Fibroblast of lung (primary cell): ENCODE measurements around the gene GPR101. TPM values are rescaled to one million over a fixed set of nuclear protein-coding genes. Genes with fewer than 3 reads are reported as not detected.

Source experiments
- DNase-seq, 2 donors: peaks; one replicate each; pipeline versions ENCODE4 v3.0.0 to v3.0.0-alpha.2; 2010; ENCODE audit warnings: low read depth in 2 of 2
- H2AFZ ChIP-seq: 2 replicates; pipeline ENCODE4 v1.5.1; 2012; ENCODE audit warnings: low read length, control low read depth, inconsistent platforms
- H3K27ac ChIP-seq: 2 replicates; pipeline ENCODE4 v1.5.1; 2011; ENCODE audit warnings: low read length, control low read depth; ENCODE audit not compliant: insufficient read depth
- H3K27me3 ChIP-seq: 2 replicates; pipeline ENCODE4 v1.5.1; 2011; ENCODE audit warnings: mild to moderate bottlenecking, low read length; ENCODE audit not compliant: control insufficient read depth, insufficient read depth
- H3K36me3 ChIP-seq: 2 replicates; pipeline ENCODE4 v1.5.1; 2011; ENCODE audit warnings: low read length; ENCODE audit not compliant: control insufficient read depth, insufficient read depth
- H3K4me1 ChIP-seq: 2 replicates; pipeline ENCODE4 v1.5.1; 2011; ENCODE audit warnings: low read length; ENCODE audit not compliant: control insufficient read depth, insufficient read depth; ENCODE audit errors: extremely low read depth
- H3K4me2 ChIP-seq: 2 replicates; pipeline ENCODE4 v1.5.1; 2011; ENCODE audit warnings: low read length, control low read depth; ENCODE audit not compliant: insufficient read depth; ENCODE audit errors: extremely low read depth
- H3K4me3 ChIP-seq, 4 experiments: fragments of 200-600 bp in 1 of 4; sonication (generic) in 1 of 4; replicated peaks in 1 of 4; 2 replicates each; pipeline ENCODE4 v1.5.1; 2011 to 2016; ENCODE audit warnings: low read length in 4 of 4, low read depth in 3 of 4, mild to moderate bottlenecking in 3 of 4, control low read depth in 2 of 4, inconsistent platforms in 1 of 4, mixed read lengths in 1 of 4; ENCODE audit not compliant: insufficient read depth in 1 of 4; ENCODE audit errors: control extremely low read depth in 1 of 4
- H3K79me2 ChIP-seq: 2 replicates; pipeline ENCODE4 v1.5.1; 2012; ENCODE audit warnings: mild to moderate bottlenecking, low read length, inconsistent platforms; ENCODE audit not compliant: control insufficient read depth, insufficient read depth
- H3K9ac ChIP-seq: 2 replicates; pipeline ENCODE4 v1.5.1; 2011; ENCODE audit warnings: mild to moderate bottlenecking, low read length, control low read depth; ENCODE audit not compliant: insufficient read depth
- H3K9me3 ChIP-seq: 2 replicates; pipeline ENCODE4 v1.5.1; 2012; ENCODE audit warnings: low read depth, low read length; ENCODE audit not compliant: control insufficient read depth, insufficient read depth
- H4K20me1 ChIP-seq: 2 replicates; pipeline ENCODE4 v1.5.1; 2011; ENCODE audit warnings: low read length; ENCODE audit not compliant: control insufficient read depth, insufficient read depth; ENCODE audit errors: extremely low read depth
- CTCF ChIP-seq, 2 donors: IDR thresholded peaks in 1 of 2; conservative IDR thresholded peaks in 1 of 2; 1 replicate in 1 of 2; 2 replicates in 1 of 2; pipeline ENCODE4 v1.5.1; 2011 to 2012; ENCODE audit warnings: low read length in 2 of 2, control low read depth in 1 of 2, inconsistent platforms in 1 of 2, low read depth in 1 of 2, mild to moderate bottlenecking in 1 of 2
- EZH2 ChIP-seq: IDR thresholded peaks from 2 replicates; pipeline ENCODE4 v1.5.1; 2012; ENCODE audit warnings: low read length, control low read depth, mild to moderate bottlenecking; ENCODE audit errors: missing control alignments
- polyA plus RNA-seq, 2 donors: library from polyadenylated mRNA; depleted of rRNA in 1 of 2; stranded (reverse) in 1 of 2; unstranded in 1 of 2; fragments of >200 nt; gene quantifications; 2 replicates each; pipeline ENCODE4 v1.2.1, GENCODE V29; 2011 to 2012; ENCODE audit warnings: missing spikeins in 1 of 2
- total RNA-seq: library from RNA; depleted of rRNA; stranded (reverse); fragments of >200 nt; gene quantifications from 2 replicates; pipeline ENCODE4 v1.2.1, GENCODE V29; 2014

The GPR101 gene
- total and polyA plus RNA-seq, 2 donors (not counting 1 experiment from before 2014, with no cell fraction given) = not detected

GRCh38 chrX:137058339-137059127 lies 24.7 kb upstream of the GPR101 start:
- H3K9me3 ChIP-seq = no peaks in the 10 kb centered on the region
- H2AFZ ChIP-seq = no peak overlapping the region
- H3K27me3 ChIP-seq = no peaks in the 10 kb centered on the region
- no peaks in the 10 kb centered on the region for H3K79me2 ChIP-seq
- no peak for DNase-seq
- no peak overlapping the region for H3K4me3 ChIP-seq
- H3K36me3 ChIP-seq = no peaks in the 10 kb centered on the region
- no peak overlapping the region for H3K27ac ChIP-seq
- TF ChIP-seq CTCF (conservative IDR thresholded peaks at IDR 0.05 in 1 of 2, IDR thresholded peaks at IDR 0.05 in 1 of 2; ENCODE audit: low read depth in 1 of 2, low read length in 2 of 2) (no peak), EZH2 (no peak)
- H4K20me1 ChIP-seq = no peaks in the 10 kb centered on the region
- no peak overlapping the region for H3K9ac ChIP-seq
- H3K4me2 ChIP-seq = no peak overlapping the region
- H3K4me1 ChIP-seq = no peaks in the 10 kb centered on the region

GRCh38 chrX:137052643-137053235 lies 18.9 kb upstream of the GPR101 start:
- Histone ChIP-seq H3K9me3 (no peaks in the 10 kb centered on the region), H3K79me2 (no peaks in the 10 kb centered on the region), H4K20me1 (no peaks in the 10 kb centered on the region), H2AFZ (peak overlapping the region; percentile 8), H3K9ac (no peak overlapping the region), H3K27me3 (peaks cover 4% of the 10 kb centered on the region), H3K36me3 (no peaks in the 10 kb centered on the region), H3K4me3 (peak overlapping the region; percentile 22 to 56 (median 42)), H3K27ac (no peak overlapping the region), H3K4me2 (peak overlapping the region; percentile 68), H3K4me1 (no peaks in the 10 kb centered on the region)
- TF ChIP-seq EZH2 = no peak
- no peak for TF ChIP-seq CTCF (conservative IDR thresholded peaks at IDR 0.05 in 1 of 2, IDR thresholded peaks at IDR 0.05 in 1 of 2; ENCODE audit: low read depth in 1 of 2, low read length in 2 of 2)
- DNase-seq = no peak

GRCh38 chrX:137051978-137052642 lies 18.3 kb upstream of the GPR101 start:
- no peaks in the 10 kb centered on the region for H3K9me3 ChIP-seq
- peak; percentile 64 to 73 for TF ChIP-seq CTCF (conservative IDR thresholded peaks at IDR 0.05 in 1 of 2, IDR thresholded peaks at IDR 0.05 in 1 of 2; ENCODE audit: low read depth in 1 of 2, low read length in 2 of 2)
- TF ChIP-seq EZH2 = no peak
- H3K4me1 ChIP-seq = no peaks in the 10 kb centered on the region
- H3K27ac ChIP-seq = no peak overlapping the region
- H2AFZ ChIP-seq = no peak overlapping the region
- no peaks in the 10 kb centered on the region for H3K79me2 ChIP-seq
- H3K27me3 ChIP-seq = peaks cover 4% of the 10 kb centered on the region
- peak overlapping the region; percentile 22 to 56 (median 46) for H3K4me3 ChIP-seq
- peak; percentile 24 to 35 for DNase-seq
- no peaks in the 10 kb centered on the region for H3K36me3 ChIP-seq
- no peaks in the 10 kb centered on the region for H4K20me1 ChIP-seq
- peak overlapping the region; percentile 68 for H3K4me2 ChIP-seq
- H3K9ac ChIP-seq = no peak overlapping the region
